Measurements from ENCODE around the gene CMTM3.

- TF ChIP-seq POLR2A (IDR thresholded peaks at IDR 0.05), result no peak
- TF ChIP-seq, protein P1, sequence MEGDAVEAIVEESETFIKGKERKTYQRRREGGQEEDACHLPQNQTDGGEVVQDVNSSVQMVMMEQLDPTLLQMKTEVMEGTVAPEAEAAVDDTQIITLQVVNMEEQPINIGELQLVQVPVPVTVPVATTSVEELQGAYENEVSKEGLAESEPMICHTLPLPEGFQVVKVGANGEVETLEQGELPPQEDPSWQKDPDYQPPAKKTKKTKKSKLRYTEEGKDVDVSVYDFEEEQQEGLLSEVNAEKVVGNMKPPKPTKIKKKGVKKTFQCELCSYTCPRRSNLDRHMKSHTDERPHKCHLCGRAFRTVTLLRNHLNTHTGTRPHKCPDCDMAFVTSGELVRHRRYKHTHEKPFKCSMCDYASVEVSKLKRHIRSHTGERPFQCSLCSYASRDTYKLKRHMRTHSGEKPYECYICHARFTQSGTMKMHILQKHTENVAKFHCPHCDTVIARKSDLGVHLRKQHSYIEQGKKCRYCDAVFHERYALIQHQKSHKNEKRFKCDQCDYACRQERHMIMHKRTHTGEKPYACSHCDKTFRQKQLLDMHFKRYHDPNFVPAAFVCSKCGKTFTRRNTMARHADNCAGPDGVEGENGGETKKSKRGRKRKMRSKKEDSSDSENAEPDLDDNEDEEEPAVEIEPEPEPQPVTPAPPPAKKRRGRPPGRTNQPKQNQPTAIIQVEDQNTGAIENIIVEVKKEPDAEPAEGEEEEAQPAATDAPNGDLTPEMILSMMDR (IDR thresholded peaks at IDR 0.05 in 8 of 11, conservative IDR thresholded peaks at IDR 0.05 in 3 of 11), result no peak
- no peak for TF ChIP-seq POLR2AphosphoS5 (IDR thresholded peaks at IDR 0.05)
These were observed 14.3 kb downstream of the CMTM3 start for GRCh38 chr16:66618588-66619375.
